Breast epithelium (tissue), 4 donors: ENCODE results near the gene RALGPS2. TPM values are rescaled to one million over a fixed set of nuclear protein-coding genes. Genes with fewer than 3 reads are reported as not detected.

ENCODE experiments used
- DNase-seq, 2 donors: peaks; one replicate each; pipeline ENCODE4 v3.0.0-alpha.2; 2019; ENCODE audit warnings: low spot score in 2 of 2
- H3K27ac ChIP-seq, 2 donors: fragments of 200-600 bp; sonication (generic) in 1 of 2; one replicate each; pipeline ENCODE4 v1.5.1; 2016 to 2019; ENCODE audit warnings: mild to moderate bottlenecking in 1 of 2
- H3K27me3 ChIP-seq, 2 donors: fragments of 200-600 bp; sonication (generic) in 1 of 2; one replicate each; pipeline versions ENCODE4 v1.5.1 to v1.6.0; 2017 to 2019; ENCODE audit warnings: control low read depth in 1 of 2, mild to moderate bottlenecking in 1 of 2
- H3K36me3 ChIP-seq: fragments of 200-600 bp; one replicate; pipeline ENCODE4 v1.5.1; 2019
- H3K4me1 ChIP-seq, 2 donors: fragments of 200-600 bp; sonication (generic); one replicate each; pipeline ENCODE4 v1.5.1; 2016 to 2019; ENCODE audit warnings: control low read depth in 1 of 2
- H3K4me3 ChIP-seq, 3 donors: fragments of 200-600 bp; sonication (generic); 1 replicate in 2 of 3; 2 replicates in 1 of 3; pipeline ENCODE4 v1.5.1; 2016 to 2019; ENCODE audit warnings: mild to moderate bottlenecking in 3 of 3, moderate library complexity in 2 of 3
- H3K9me3 ChIP-seq, 2 donors: fragments of 200-600 bp; sonication (generic) in 1 of 2; one replicate each; pipeline ENCODE4 v1.5.1; 2016 to 2019; ENCODE audit warnings: control low read depth in 1 of 2
- CTCF ChIP-seq, 3 donors: fragments of 450-650 bp; IDR thresholded peaks; one replicate each; pipeline ENCODE4 v1.5.1; 2016 to 2017; ENCODE audit warnings: antibody characterized with exemption in 3 of 3, mild to moderate bottlenecking in 3 of 3, moderate library complexity in 3 of 3
- POLR2A ChIP-seq: fragments of 450-650 bp; IDR thresholded peaks from one replicate; pipeline ENCODE4 v1.6.1; 2016; ENCODE audit warnings: antibody characterized with exemption, mild to moderate bottlenecking, moderate library complexity
- POLR2AphosphoS5 ChIP-seq, 3 donors: sonication (generic); formaldehyde crosslinking; IDR thresholded peaks; one replicate each; pipeline ENCODE4 v1.6.1; 2017; ENCODE audit warnings: antibody characterized with exemption in 3 of 3
- intact Hi-C: fragments of 100-400 bp; cut with DNase I; formaldehyde crosslinking; loops from one replicate; pipeline ENCODE4 v1.15.1; 2023; ENCODE audit warnings: low total_unique reads
- total RNA-seq, 3 donors: library from RNA; depleted of rRNA; stranded (reverse); fragments of >200 nt; gene quantifications; one replicate each; pipeline ENCODE4 v1.1.0, GENCODE V29; 2016

The RALGPS2 gene
- total RNA-seq, 3 donors from 2014 or later: 4.8 to 45.2 (median 43.3) TPM

- H3K9me3 ChIP-seq: no peaks in the 10 kb centered on the region
- H3K4me3 ChIP-seq: no peak overlapping the region
- no peak for TF ChIP-seq CTCF (IDR thresholded peaks at IDR 0.05)
- TF ChIP-seq POLR2A: no peak
- no peak for TF ChIP-seq POLR2AphosphoS5 (IDR thresholded peaks at IDR 0.05)
- no peaks in the 10 kb centered on the region for H3K4me1 ChIP-seq
- H3K27me3 ChIP-seq: no peaks in the 10 kb centered on the region
- intact Hi-C loops: no loop called here
- H3K36me3 ChIP-seq: no peaks in the 10 kb centered on the region
- no peak for DNase-seq
- H3K27ac ChIP-seq: no peak overlapping the region
Measured at GRCh38 chr1:178802873-178803272, 77.8 kb downstream of the RALGPS2 start.

- no peak for DNase-seq
- TF ChIP-seq POLR2A (no peak), POLR2AphosphoS5 (IDR thresholded peaks at IDR 0.05) (no peak), CTCF (IDR thresholded peaks at IDR 0.05) (no peak)
- intact Hi-C loops: no loop called here
Measured at GRCh38 chr1:178806665-178807300, 81.7 kb downstream of the RALGPS2 start.

GRCh38 chr1:178808529-178808928 is 83.5 kb downstream of the RALGPS2 start:
- H3K9me3 ChIP-seq: no peaks in the 10 kb centered on the region
- H3K36me3 ChIP-seq: no peaks in the 10 kb centered on the region
- no peak for DNase-seq
- TF ChIP-seq CTCF (IDR thresholded peaks at IDR 0.05) (no peak), POLR2A (no peak), POLR2AphosphoS5 (IDR thresholded peaks at IDR 0.05) (no peak)
- no peaks in the 10 kb centered on the region for H3K4me1 ChIP-seq
- H3K27me3 ChIP-seq: no peaks in the 10 kb centered on the region
- H3K4me3 ChIP-seq: no peak overlapping the region
- no peak overlapping the region for H3K27ac ChIP-seq
- intact Hi-C loops: no loop called here

More at GRCh38 chr1:178806665-178807300, 81.7 kb downstream of the RALGPS2 start:
- no peaks in the 10 kb centered on the region for H3K27me3 ChIP-seq
- no peaks in the 10 kb centered on the region for H3K9me3 ChIP-seq
- no peaks in the 10 kb centered on the region for H3K36me3 ChIP-seq
- no peak overlapping the region for H3K4me3 ChIP-seq
- no peaks in the 10 kb centered on the region for H3K4me1 ChIP-seq
- no peak overlapping the region for H3K27ac ChIP-seq

GRCh38 chr1:178810585-178810984 is 85.5 kb downstream of the RALGPS2 start:
- H3K36me3 ChIP-seq: no peaks in the 10 kb centered on the region
- intact Hi-C loops: no loop called here
- TF ChIP-seq POLR2A: no peak
- no peak for TF ChIP-seq CTCF (IDR thresholded peaks at IDR 0.05)
- no peak for TF ChIP-seq POLR2AphosphoS5 (IDR thresholded peaks at IDR 0.05)

GRCh38 chr1:178818416-178818815 is 93.4 kb downstream of the RALGPS2 start:
- DNase-seq: no peak
- H3K9me3 ChIP-seq: no peaks in the 10 kb centered on the region
- no peak overlapping the region for H3K4me3 ChIP-seq
- TF ChIP-seq POLR2AphosphoS5 (IDR thresholded peaks at IDR 0.05) (no peak), CTCF (IDR thresholded peaks at IDR 0.05) (no peak), POLR2A (no peak)
- H3K36me3 ChIP-seq: no peaks in the 10 kb centered on the region
- intact Hi-C loops: no loop called here
- H3K27me3 ChIP-seq: no peaks in the 10 kb centered on the region
- no peak overlapping the region for H3K27ac ChIP-seq
- no peaks in the 10 kb centered on the region for H3K4me1 ChIP-seq

More at GRCh38 chr1:178810585-178810984, 85.5 kb downstream of the RALGPS2 start:
- no peaks in the 10 kb centered on the region for H3K4me1 ChIP-seq
- H3K4me3 ChIP-seq: no peak overlapping the region
- H3K27me3 ChIP-seq: no peaks in the 10 kb centered on the region
- H3K9me3 ChIP-seq: no peaks in the 10 kb centered on the region
- no peak for DNase-seq
- H3K27ac ChIP-seq: no peak overlapping the region
